Astrocyte (in vitro differentiated cells and primary cell): Measurements from ENCODE around the gene CD1D. TPM values are rescaled to one million over a fixed set of nuclear protein-coding genes. Genes with fewer than 3 reads are reported as not detected.

Experiments
- DNase-seq: peaks from one replicate; pipeline ENCODE4 v3.0.0-alpha.2; 2010; ENCODE audit warnings: low read depth
- FAIRE-seq: peaks from 2 replicates; lab custom pipeline; 2011; peaks lifted over from hg19 to GRCh38; lab: Jason Lieb, UNC
- H2AFZ ChIP-seq: 2 replicates; pipeline ENCODE4 v1.6.0; 2012; ENCODE audit warnings: low read depth, low read length, inconsistent platforms
- H3K27ac ChIP-seq: 2 replicates; pipeline ENCODE4 v1.5.1; 2011; ENCODE audit warnings: low read depth, low read length, inconsistent platforms
- H3K27me3 ChIP-seq: 2 replicates; pipeline ENCODE4 v1.6.0; 2011; ENCODE audit warnings: low read length, inconsistent platforms; ENCODE audit not compliant: insufficient read depth
- H3K36me3 ChIP-seq: 2 replicates; pipeline ENCODE4 v1.5.1; 2011; ENCODE audit warnings: low read length, inconsistent platforms; ENCODE audit not compliant: insufficient read depth
- H3K4me1 ChIP-seq: 2 replicates; pipeline ENCODE4 v1.5.1; 2011; ENCODE audit warnings: low read length, inconsistent platforms; ENCODE audit not compliant: insufficient read depth
- H3K4me2 ChIP-seq: 2 replicates; pipeline ENCODE4 v1.6.0; 2012; ENCODE audit warnings: low read length, inconsistent platforms
- H3K4me3 ChIP-seq: 2 replicates; pipeline ENCODE4 v1.5.1; 2011; ENCODE audit warnings: low read depth, mild to moderate bottlenecking, low read length, inconsistent platforms; ENCODE audit not compliant: insufficient read depth
- H3K79me2 ChIP-seq: 2 replicates; pipeline ENCODE4 v1.6.0; 2012; ENCODE audit warnings: mild to moderate bottlenecking, low read length, inconsistent platforms; ENCODE audit not compliant: insufficient read depth
- H3K9ac ChIP-seq: 2 replicates; pipeline ENCODE4 v1.6.0; 2012; ENCODE audit warnings: mild to moderate bottlenecking, low read length, inconsistent platforms
- H3K9me3 ChIP-seq: 2 replicates; pipeline ENCODE4 v1.5.1; 2012; ENCODE audit warnings: low read depth, mild to moderate bottlenecking, low read length, inconsistent platforms; ENCODE audit not compliant: insufficient read depth
- H4K20me1 ChIP-seq: 2 replicates; pipeline ENCODE4 v1.6.0; 2012; ENCODE audit warnings: low read length, inconsistent platforms; ENCODE audit not compliant: insufficient read depth
- H3K27ac Mint-ChIP-seq: one replicate; pipeline ENCODE4 v1.8.0; 2021; ENCODE audit warnings: mild to moderate bottlenecking, mixed read lengths; ENCODE audit not compliant: unreplicated experiment
- H3K27me3 Mint-ChIP-seq: one replicate; pipeline ENCODE4 v1.8.0; 2021; ENCODE audit warnings: low read depth, mixed read lengths; ENCODE audit not compliant: unreplicated experiment
- H3K36me3 Mint-ChIP-seq: one replicate; pipeline ENCODE4 v1.8.0; 2021; ENCODE audit warnings: low read depth, mixed read lengths; ENCODE audit not compliant: unreplicated experiment
- H3K4me1 Mint-ChIP-seq: one replicate; pipeline ENCODE4 v1.8.0; 2021; ENCODE audit warnings: low read depth, mixed read lengths; ENCODE audit not compliant: unreplicated experiment
- H3K4me3 Mint-ChIP-seq: one replicate; pipeline ENCODE4 v1.8.0; 2021; ENCODE audit warnings: mild to moderate bottlenecking, moderate library complexity, mixed read lengths; ENCODE audit not compliant: unreplicated experiment
- H3K9me3 Mint-ChIP-seq: one replicate; pipeline ENCODE4 v1.8.0; 2021; ENCODE audit warnings: mild to moderate bottlenecking, mixed read lengths; ENCODE audit not compliant: unreplicated experiment
- CTCF ChIP-seq: IDR thresholded peaks from 2 replicates; pipeline ENCODE4 v1.5.1; 2011; ENCODE audit warnings: low read depth, mild to moderate bottlenecking, inconsistent platforms, low read length, moderate library complexity; ENCODE audit not compliant: insufficient read depth
- EZH2 ChIP-seq: IDR thresholded peaks from 2 replicates; pipeline ENCODE4 v1.6.1; 2012; ENCODE audit warnings: mild to moderate bottlenecking, low read length, inconsistent platforms; ENCODE audit not compliant: insufficient read depth
- total RNA-seq: library from RNA; stranded (reverse); gene quantifications from 2 replicates; pipeline ENCODE4 v1.2.1, GENCODE V29; 2021

The CD1D gene
- total RNA-seq, 1 donor from 2014 or later, result 0.18 TPM

- Histone ChIP-seq H3K9me3 (no peaks in the 10 kb centered on the region), H3K4me1 (no peaks in the 10 kb centered on the region), H3K4me2 (no peak overlapping the region), H2AFZ (no peak overlapping the region), H4K20me1 (no peaks in the 10 kb centered on the region), H3K9ac (no peak overlapping the region), H3K36me3 (no peaks in the 10 kb centered on the region), H3K27ac (no peak overlapping the region), H3K79me2 (no peaks in the 10 kb centered on the region), H3K4me3 (no peak overlapping the region), H3K27me3 (no peaks in the 10 kb centered on the region)
- no peak for TF ChIP-seq CTCF
- no peak for TF ChIP-seq EZH2
- Mint-ChIP-seq H3K27ac (no peak overlapping the region), H3K9me3 (peaks cover 2% of the 10 kb centered on the region), H3K27me3 (no peaks in the 10 kb centered on the region), H3K36me3 (no peaks in the 10 kb centered on the region), H3K4me1 (no peaks in the 10 kb centered on the region), H3K4me3 (no peak overlapping the region)
- no peak for FAIRE-seq
- no peak for DNase-seq
Observed at GRCh38 chr1:158227904-158228623, 47.4 kb downstream of the CD1D start.

Other genes with a start within 250 kb of the CD1D start
- gene KIRREL1, start 187.2 kb upstream of the CD1D start, total RNA-seq, result 195 and 231 TPM in 2 replicates
- gene CD1A, start 73.5 kb downstream of the CD1D start, total RNA-seq, result not detected in 2 replicates
- gene CD1C, start 109.0 kb downstream of the CD1D start, total RNA-seq, result not detected in 2 replicates
- gene CD1B, start 150.6 kb downstream of the CD1D start, total RNA-seq, result not detected in 2 replicates
- gene CD1E, start 173.0 kb downstream of the CD1D start, total RNA-seq, result not detected in 2 replicates
- not detected in 2 replicates for gene OR10T2, start 218.6 kb downstream of the CD1D start, total RNA-seq
- gene OR10K2, start 245.3 kb downstream of the CD1D start, total RNA-seq, result not detected in 2 replicates